Suprapubic skin (tissue), 4 donors: ENCODE data around the gene GNAO1.

Experiments
- POLR2A ChIP-seq, 2 donors: fragments of 450-650 bp; IDR thresholded peaks; one replicate each; pipeline ENCODE4 v1.6.1; 2017; ENCODE audit warnings: antibody characterized with exemption in 2 of 2, mild to moderate bottlenecking in 2 of 2, moderate library complexity in 2 of 2
- POLR2AphosphoS5 ChIP-seq, 3 donors: sonication (generic); formaldehyde crosslinking; IDR thresholded peaks; one replicate each; pipeline ENCODE4 v1.6.1; 2017; ENCODE audit warnings: antibody characterized with exemption in 3 of 3
- TF ChIP-seq, protein P1 (sequence below), 2 donors: fragments of 200-600 bp in 1 of 2; fragments of 450-650 bp in 1 of 2; sonication (generic) in 1 of 2; IDR thresholded peaks; one replicate each; pipeline ENCODE4 v1.5.1; 2016 to 2019; ENCODE audit warnings: antibody characterized with exemption in 2 of 2, mild to moderate bottlenecking in 1 of 2, moderate library complexity in 1 of 2

DNA sequence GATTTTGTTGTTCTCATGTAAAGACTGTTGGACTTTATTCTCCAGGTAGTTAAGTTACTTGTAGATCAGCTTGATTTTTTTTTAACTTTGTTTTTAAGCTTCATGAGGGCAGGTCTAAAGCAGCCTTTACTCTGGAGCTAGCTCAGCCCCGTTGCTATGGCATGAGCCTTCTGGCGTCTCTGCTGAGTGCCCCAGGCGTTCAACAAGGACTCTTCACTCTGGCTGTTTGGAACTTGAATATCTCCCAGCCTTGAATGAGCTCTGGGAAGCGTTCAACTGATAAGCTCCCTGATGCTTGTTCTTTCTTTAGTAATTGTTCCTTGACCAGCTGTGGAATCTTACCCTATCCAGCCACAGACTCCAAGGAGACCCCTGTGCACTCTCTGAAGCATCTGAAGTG, 82.3 kb downstream of the GNAO1 start:
- TF ChIP-seq POLR2AphosphoS5 (IDR thresholded peaks at IDR 0.05) = no peak
- TF ChIP-seq POLR2A (IDR thresholded peaks at IDR 0.05) = no peak
- TF ChIP-seq, protein P1, sequence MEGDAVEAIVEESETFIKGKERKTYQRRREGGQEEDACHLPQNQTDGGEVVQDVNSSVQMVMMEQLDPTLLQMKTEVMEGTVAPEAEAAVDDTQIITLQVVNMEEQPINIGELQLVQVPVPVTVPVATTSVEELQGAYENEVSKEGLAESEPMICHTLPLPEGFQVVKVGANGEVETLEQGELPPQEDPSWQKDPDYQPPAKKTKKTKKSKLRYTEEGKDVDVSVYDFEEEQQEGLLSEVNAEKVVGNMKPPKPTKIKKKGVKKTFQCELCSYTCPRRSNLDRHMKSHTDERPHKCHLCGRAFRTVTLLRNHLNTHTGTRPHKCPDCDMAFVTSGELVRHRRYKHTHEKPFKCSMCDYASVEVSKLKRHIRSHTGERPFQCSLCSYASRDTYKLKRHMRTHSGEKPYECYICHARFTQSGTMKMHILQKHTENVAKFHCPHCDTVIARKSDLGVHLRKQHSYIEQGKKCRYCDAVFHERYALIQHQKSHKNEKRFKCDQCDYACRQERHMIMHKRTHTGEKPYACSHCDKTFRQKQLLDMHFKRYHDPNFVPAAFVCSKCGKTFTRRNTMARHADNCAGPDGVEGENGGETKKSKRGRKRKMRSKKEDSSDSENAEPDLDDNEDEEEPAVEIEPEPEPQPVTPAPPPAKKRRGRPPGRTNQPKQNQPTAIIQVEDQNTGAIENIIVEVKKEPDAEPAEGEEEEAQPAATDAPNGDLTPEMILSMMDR (IDR thresholded peaks at IDR 0.05) = no peak
